ENCODE results near the gene MAPK14. TPM values are rescaled to one million over a fixed set of nuclear protein-coding genes. Genes with fewer than 3 reads are reported as not detected.

Gene MAPK14
- total RNA-seq, 1 donor from 2014 or later, result 27.3 TPM

DNA sequence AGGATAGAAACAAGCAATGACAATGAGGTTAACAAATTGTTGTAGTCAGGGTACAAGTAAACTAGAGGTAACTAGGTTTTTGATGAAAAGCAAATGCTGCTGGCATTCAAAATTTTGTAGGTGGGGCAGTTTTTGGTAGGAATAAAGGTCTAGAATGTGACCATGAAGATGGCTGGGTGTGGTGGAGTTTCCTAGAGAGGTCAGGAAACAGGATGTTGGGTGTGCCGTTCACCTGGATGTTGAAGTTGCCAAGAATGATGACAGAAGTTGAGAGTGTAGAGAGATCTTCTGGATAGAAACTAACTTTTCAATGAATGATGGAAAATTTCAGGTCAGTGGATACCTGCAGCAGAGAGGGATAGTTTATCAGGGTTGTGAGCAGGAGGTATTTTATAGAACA is 22.7 kb downstream of the MAPK14 start:
- TF ChIP-seq CTCF (conservative IDR thresholded peaks at IDR 0.05; ENCODE audit: low read depth, low read length), result no peak
- no peak for DNase-seq (ENCODE audit: low read depth)
- no peak overlapping the region for H3K4me3 ChIP-seq (ENCODE audit: low read depth, low read length)

DNA sequence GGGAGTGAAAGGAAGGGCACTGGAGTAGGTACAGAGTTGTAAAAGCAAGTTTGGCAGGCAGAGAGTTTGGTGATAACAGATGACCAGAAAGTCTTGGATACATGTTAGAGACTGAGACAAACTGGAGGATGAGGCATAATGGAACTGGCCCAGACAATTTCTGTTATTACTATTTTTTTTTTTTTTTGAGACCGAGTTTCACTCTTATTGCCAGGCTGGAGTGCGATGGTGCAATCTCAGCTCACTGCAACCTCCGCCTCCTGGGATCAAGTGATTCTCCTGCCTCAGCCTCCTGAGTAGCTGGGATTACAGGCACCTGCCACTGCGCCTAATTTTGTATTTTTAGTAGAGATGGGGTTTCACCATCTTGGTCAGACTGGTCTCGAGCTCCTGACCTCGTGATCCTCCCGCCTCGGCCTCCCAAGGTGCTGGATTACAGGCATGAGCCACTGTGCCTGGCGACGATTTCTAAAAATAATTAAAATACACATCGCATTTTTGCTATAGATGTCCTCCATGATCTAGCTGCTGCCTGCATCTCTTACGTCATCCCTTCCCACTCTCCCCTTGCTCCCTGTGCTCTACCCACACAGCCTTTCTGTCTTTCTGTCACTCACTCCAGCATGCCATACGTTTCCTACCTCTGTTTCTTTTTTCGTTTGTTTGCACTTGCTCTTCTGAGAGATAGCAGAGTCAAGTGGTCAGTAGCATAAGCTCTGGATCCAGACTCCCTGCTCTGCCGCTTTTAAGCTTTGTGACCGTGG is 23.5 kb downstream of the MAPK14 start:
- DNase-seq (ENCODE audit: low read depth), result no peak
- no peak for TF ChIP-seq CTCF (conservative IDR thresholded peaks at IDR 0.05; ENCODE audit: low read depth, low read length)
- H3K4me3 ChIP-seq (ENCODE audit: low read depth, low read length), result no peak overlapping the region

GRCh38 chr6:36052097-36052496 is 24.5 kb downstream of the MAPK14 start:
- no peak for TF ChIP-seq CTCF (conservative IDR thresholded peaks at IDR 0.05; ENCODE audit: low read depth, low read length)
- no peak for DNase-seq (ENCODE audit: low read depth)
- no peak overlapping the region for H3K4me3 ChIP-seq (ENCODE audit: low read depth, low read length)

DNA sequence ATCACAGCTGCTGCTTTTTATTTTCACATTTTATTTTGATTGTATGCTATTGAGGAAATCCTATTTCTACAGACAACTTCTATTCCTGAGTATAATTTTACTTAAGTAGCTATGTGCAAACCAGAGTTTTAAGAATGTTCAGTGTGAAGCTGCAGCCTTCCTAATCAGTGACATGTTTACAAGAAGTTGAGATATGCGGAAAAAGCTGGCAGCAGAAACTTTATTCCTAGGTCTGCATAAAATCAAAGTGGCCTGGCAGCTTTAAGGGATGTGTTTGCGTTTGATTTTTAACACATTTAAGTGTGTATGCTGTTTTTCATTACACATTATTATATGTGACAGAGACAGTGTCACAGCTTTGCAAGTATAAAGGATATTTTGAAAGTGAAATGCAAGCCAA is 26.3 kb downstream of the MAPK14 start:
- no peak for DNase-seq (ENCODE audit: low read depth)
- H3K4me3 ChIP-seq (ENCODE audit: low read depth, low read length), result no peak overlapping the region
- TF ChIP-seq CTCF (conservative IDR thresholded peaks at IDR 0.05; ENCODE audit: low read depth, low read length), result no peak

DNA sequence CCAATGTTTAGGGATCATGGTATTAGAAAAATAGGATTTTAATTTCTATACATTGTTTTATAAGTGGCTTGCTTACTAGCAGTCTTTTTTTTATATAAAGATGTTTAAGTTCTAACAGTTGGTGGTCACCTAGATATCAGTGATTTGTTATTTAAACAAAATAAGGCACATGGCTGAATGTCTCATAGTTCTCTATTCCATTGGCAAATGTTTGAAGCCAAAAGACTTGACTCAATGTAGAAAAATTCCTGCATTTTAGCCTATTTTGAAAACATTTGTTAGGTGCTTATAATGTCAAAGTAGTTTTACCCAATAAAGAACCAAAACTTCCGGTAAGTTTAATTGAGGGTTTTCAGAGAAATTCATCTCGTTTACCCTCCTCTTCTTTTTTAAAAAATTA is 26.8 kb downstream of the MAPK14 start:
- no peak overlapping the region for H3K4me3 ChIP-seq (ENCODE audit: low read depth, low read length)
- DNase-seq (ENCODE audit: low read depth), result no peak
- no peak for TF ChIP-seq CTCF (conservative IDR thresholded peaks at IDR 0.05; ENCODE audit: low read depth, low read length)

DNA sequence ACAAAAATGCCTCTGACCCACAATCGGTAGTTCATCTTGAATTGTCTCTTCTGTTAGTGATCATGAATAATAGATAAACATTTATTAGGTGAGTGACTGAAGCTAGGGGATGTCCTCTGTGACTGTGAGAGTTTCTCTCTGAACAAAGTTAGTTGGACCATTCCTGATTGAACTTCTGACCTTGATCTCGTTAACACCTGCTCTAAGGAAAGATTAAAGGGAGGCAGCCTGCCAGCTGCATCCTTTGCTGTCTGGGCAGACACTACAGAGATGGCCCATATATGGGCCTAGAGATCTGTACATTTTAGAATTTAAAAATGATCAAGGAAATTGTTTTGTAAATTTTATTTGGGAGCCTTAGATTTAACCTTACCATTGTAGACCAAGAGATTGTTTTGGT is 27.3 kb downstream of the MAPK14 start:
- no peak overlapping the region for H3K4me3 ChIP-seq (ENCODE audit: low read depth, low read length)
- no peak for DNase-seq (ENCODE audit: low read depth)
- no peak for TF ChIP-seq CTCF (conservative IDR thresholded peaks at IDR 0.05; ENCODE audit: low read depth, low read length)

DNA sequence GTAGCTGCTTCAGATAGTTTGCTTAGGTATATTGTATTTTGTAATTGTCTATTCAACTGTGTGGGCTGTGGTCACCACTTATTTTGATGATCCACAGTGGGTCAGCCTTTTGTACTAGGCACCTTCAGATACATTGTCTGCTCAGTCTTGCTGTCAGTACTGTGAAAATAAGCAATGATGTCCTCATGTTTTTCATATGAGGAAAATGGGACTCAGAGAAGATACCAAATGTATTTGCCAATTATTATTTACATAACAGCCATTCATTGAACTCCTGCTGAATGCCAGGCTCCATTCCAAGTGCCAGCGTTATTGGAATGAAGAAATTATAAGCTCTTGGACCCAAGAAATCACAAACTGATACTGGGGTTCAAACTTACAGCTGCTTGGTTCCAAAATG is 28.6 kb downstream of the MAPK14 start:
- H3K4me3 ChIP-seq (ENCODE audit: low read depth, low read length), result no peak overlapping the region
- TF ChIP-seq CTCF (conservative IDR thresholded peaks at IDR 0.05; ENCODE audit: low read depth, low read length), result no peak
- DNase-seq (ENCODE audit: low read depth), result no peak
